ENCODE data around the gene RPS2. TPM values are rescaled to one million over a fixed set of nuclear protein-coding genes. Genes with fewer than 3 reads are reported as not detected.
A peak's percentile ranks its signal among the peaks of the same experiment; 100 is the strongest.

Gene RPS2
- total RNA-seq, 1 donor from 2014 or later, result 5,082 TPM

DNA sequence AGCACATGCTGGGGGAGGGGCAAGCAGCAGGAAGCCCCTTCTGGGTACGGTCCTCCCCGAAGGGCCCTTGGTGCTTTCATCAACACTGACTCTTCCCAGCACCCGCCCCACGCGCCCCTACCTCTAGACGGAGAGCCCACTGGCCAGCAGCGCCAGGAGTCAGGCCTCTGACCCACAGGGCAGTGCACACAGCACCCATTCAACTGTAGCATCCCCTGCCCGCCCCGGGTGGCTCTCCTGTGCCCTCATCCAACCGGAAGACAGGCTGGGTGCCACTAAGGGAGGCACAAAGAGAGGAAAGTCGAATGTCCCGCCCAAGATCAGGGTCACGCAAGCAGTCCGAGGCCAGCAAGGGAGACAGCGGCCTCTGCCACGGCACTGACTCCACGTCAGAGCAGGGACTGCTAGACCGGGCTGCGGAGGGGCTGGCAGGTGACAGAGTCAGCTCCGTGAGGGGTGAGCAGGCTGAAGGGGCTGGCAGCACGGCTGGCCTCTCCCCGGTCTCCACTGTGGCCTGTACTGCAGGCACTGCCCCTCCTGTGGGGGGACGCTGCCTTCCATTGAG lies 31.4 kb downstream of the RPS2 start:
- FAIRE-seq, result no peak
- TF ChIP-seq, protein P1, sequence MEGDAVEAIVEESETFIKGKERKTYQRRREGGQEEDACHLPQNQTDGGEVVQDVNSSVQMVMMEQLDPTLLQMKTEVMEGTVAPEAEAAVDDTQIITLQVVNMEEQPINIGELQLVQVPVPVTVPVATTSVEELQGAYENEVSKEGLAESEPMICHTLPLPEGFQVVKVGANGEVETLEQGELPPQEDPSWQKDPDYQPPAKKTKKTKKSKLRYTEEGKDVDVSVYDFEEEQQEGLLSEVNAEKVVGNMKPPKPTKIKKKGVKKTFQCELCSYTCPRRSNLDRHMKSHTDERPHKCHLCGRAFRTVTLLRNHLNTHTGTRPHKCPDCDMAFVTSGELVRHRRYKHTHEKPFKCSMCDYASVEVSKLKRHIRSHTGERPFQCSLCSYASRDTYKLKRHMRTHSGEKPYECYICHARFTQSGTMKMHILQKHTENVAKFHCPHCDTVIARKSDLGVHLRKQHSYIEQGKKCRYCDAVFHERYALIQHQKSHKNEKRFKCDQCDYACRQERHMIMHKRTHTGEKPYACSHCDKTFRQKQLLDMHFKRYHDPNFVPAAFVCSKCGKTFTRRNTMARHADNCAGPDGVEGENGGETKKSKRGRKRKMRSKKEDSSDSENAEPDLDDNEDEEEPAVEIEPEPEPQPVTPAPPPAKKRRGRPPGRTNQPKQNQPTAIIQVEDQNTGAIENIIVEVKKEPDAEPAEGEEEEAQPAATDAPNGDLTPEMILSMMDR (IDR thresholded peaks at IDR 0.05; ENCODE audit: insufficient read depth, low read length, severe bottlenecking), result no peak
- H3K4me3 ChIP-seq (ENCODE audit: low read depth, low read length), result no peak overlapping the region

DNA sequence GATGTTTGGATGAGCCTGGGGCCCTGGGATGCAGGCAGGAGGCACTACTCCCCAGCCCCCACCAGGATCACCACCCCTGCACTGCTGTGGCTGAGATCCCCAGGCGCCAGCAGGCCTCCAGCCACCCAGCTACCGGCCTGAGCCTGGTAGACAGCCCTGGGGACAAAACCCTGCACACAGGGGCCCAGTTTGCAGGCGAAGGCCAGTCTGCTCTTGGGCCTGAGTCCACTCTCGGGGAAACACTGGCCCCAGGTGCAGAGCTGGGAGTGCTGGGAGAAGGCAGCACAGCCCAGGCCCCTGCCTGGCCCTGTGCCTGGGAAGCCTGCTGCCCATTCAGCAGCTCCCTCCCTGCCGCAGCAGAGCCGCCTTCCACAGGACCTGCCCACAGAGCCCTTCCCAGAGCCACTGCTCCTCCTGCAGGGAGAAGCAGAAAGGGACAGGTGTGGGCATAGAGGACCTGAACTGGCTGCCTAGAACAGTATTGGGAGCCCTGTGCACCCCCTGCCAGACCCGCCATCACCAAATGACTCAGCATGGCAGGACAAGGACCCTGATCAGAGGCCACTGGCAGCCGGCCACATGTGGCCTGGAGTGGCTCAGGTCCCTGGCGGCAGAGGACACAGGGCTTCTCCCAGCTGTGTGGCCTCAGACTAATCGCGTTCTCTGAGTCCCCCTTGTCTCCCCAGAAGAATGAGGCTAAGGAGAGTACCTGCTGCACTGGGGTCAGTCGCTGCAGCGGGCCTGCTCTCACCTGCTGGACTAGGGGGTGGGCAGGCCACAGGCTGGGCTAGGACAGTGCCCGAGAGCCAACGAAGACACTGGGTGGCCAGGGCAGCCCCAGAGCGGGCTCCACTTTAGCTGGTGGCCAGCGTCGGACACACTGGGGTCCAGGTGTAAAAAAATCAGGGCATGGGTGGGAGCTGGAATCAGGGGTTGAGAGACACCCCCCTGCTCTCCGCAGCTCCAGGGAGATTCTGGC lies 32.3 kb downstream of the RPS2 start:
- no peak for FAIRE-seq
- peak; percentile 30 for DNase-seq (ENCODE audit: low read depth)
- no peak overlapping the region for H3K4me3 ChIP-seq (ENCODE audit: low read depth, low read length)

More for the DNA sequence above, 31.4 kb downstream of the RPS2 start:
- no peaks in the 10 kb centered on the region for H3K27me3 ChIP-seq (ENCODE audit: control insufficient read depth, insufficient read depth, low read length)
- DNase-seq (ENCODE audit: low read depth), result no peak
- H3K36me3 ChIP-seq (ENCODE audit: control insufficient read depth, insufficient read depth, low read length), result no peaks in the 10 kb centered on the region

GRCh38 chr16:1930338-1930720 lies 34.3 kb downstream of the RPS2 start:
- H3K36me3 ChIP-seq (ENCODE audit: control insufficient read depth, insufficient read depth, low read length), result no peaks in the 10 kb centered on the region
- DNase-seq (ENCODE audit: low read depth), result no peak
- H3K4me3 ChIP-seq (ENCODE audit: low read depth, low read length), result no peak overlapping the region
- no peak for FAIRE-seq
- peaks cover 3% of the 10 kb centered on the region for H3K27me3 ChIP-seq (ENCODE audit: control insufficient read depth, insufficient read depth, low read length)
- TF ChIP-seq, protein P1 (IDR thresholded peaks at IDR 0.05; ENCODE audit: insufficient read depth, low read length, severe bottlenecking), result no peak

More for the DNA sequence above, 32.3 kb downstream of the RPS2 start:
- TF ChIP-seq, protein P1 (IDR thresholded peaks at IDR 0.05; ENCODE audit: insufficient read depth, low read length, severe bottlenecking), result peak; percentile 60
- Histone ChIP-seq H3K27me3 (ENCODE audit: control insufficient read depth, insufficient read depth, low read length) (no peaks in the 10 kb centered on the region), H3K36me3 (ENCODE audit: control insufficient read depth, insufficient read depth, low read length) (no peaks in the 10 kb centered on the region)

GRCh38 chr16:1929578-1930337 lies 34.9 kb downstream of the RPS2 start:
- FAIRE-seq, result no peak
- peak overlapping the region; percentile 43 for H3K4me3 ChIP-seq (ENCODE audit: low read depth, low read length)
- H3K27me3 ChIP-seq (ENCODE audit: control insufficient read depth, insufficient read depth, low read length), result peaks cover 3% of the 10 kb centered on the region
- H3K36me3 ChIP-seq (ENCODE audit: control insufficient read depth, insufficient read depth, low read length), result no peaks in the 10 kb centered on the region
- DNase-seq (ENCODE audit: low read depth), result peak; percentile 41
- TF ChIP-seq, protein P1 (IDR thresholded peaks at IDR 0.05; ENCODE audit: insufficient read depth, low read length, severe bottlenecking), result peak; percentile 79

- TF ChIP-seq, protein P1 (IDR thresholded peaks at IDR 0.05; ENCODE audit: insufficient read depth, low read length, severe bottlenecking), result no peak
- FAIRE-seq, result no peak
- peak overlapping the region; percentile 43 for H3K4me3 ChIP-seq (ENCODE audit: low read depth, low read length)
- H3K36me3 ChIP-seq (ENCODE audit: control insufficient read depth, insufficient read depth, low read length), result no peaks in the 10 kb centered on the region
- H3K27me3 ChIP-seq (ENCODE audit: control insufficient read depth, insufficient read depth, low read length), result peaks cover 7% of the 10 kb centered on the region
- DNase-seq (ENCODE audit: low read depth), result no peak
These were observed 35.5 kb downstream of the RPS2 start for GRCh38 chr16:1929105-1929504.
